GM12801 (cell line): Measurements from ENCODE around the gene KLHL6.

Source experiments
- CTCF ChIP-seq: IDR thresholded peaks from one replicate; pipeline ENCODE4 v1.5.1; 2011; ENCODE audit warnings: control low read depth; ENCODE audit not compliant: insufficient read length; ENCODE audit errors: extremely low read depth

Gene KLHL6

GRCh38 chr3:183538486-183538885, 17.0 kb downstream of the KLHL6 start:
- TF ChIP-seq CTCF: no peak

- TF ChIP-seq CTCF: no peak
These were observed 18.2 kb downstream of the KLHL6 start for GRCh38 chr3:183537295-183537730.

GRCh38 chr3:183536238-183536880, 19.1 kb downstream of the KLHL6 start:
- no peak for TF ChIP-seq CTCF

GRCh38 chr3:183534249-183534648, 21.3 kb downstream of the KLHL6 start:
- TF ChIP-seq CTCF: no peak

- TF ChIP-seq CTCF: no peak
These were observed 21.9 kb downstream of the KLHL6 start for GRCh38 chr3:183533412-183534132.

GRCh38 chr3:183532620-183533411, 22.7 kb downstream of the KLHL6 start:
- TF ChIP-seq CTCF: no peak

GRCh38 chr3:183529717-183530116, 25.8 kb downstream of the KLHL6 start:
- no peak for TF ChIP-seq CTCF
